ENCODE results near the gene XDH.

The XDH gene

GRCh38 chr2:31324016-31324633 lies 90.4 kb downstream of the XDH start:
- Histone ChIP-seq H3K4me2 (ENCODE audit: low read length) (no peak overlapping the region), H3K79me2 (ENCODE audit: control insufficient read depth, low read length) (no peaks in the 10 kb centered on the region), H3K4me3 (ENCODE audit: low read length) (no peak overlapping the region), H3K36me3 (ENCODE audit: control insufficient read depth, low read length) (no peaks in the 10 kb centered on the region), H3K9me2 (replicated peaks; ENCODE audit: control insufficient read depth, low read length) (no peaks in the 10 kb centered on the region), H3K27ac (ENCODE audit: low read depth, low read length) (no peak overlapping the region), H3K9me3 (ENCODE audit: control insufficient read depth, insufficient read depth, low read length) (no peaks in the 10 kb centered on the region), H3K27me3 (ENCODE audit: control insufficient read depth, low read length) (peaks cover 17% of the 10 kb centered on the region), H3K4me1 (ENCODE audit: control insufficient read depth, low read length) (peaks cover 3% of the 10 kb centered on the region; the same call in 1 of the 2 replicates), H4K20me1 (ENCODE audit: control insufficient read depth, insufficient read depth, low read depth, low read length) (no peaks in the 10 kb centered on the region), H3F3A (ENCODE audit: control insufficient read depth, insufficient read depth) (no peaks in the 10 kb centered on the region)
- TF ChIP-seq EZH2phosphoT487 (IDR thresholded peaks at IDR 0.05; ENCODE audit: borderline replicate concordance, low read length) (no peak), CTCF (IDR thresholded peaks at IDR 0.05; ENCODE audit: low read depth, low read length, poor library complexity, severe bottlenecking) (no peak)

- H3K4me3 ChIP-seq (ENCODE audit: low read length) = no peak overlapping the region
- H3K27ac ChIP-seq (ENCODE audit: low read depth, low read length) = no peak overlapping the region
- peaks cover 17% of the 10 kb centered on the region for H3K27me3 ChIP-seq (ENCODE audit: control insufficient read depth, low read length)
- H3K36me3 ChIP-seq (ENCODE audit: control insufficient read depth, low read length) = no peaks in the 10 kb centered on the region
- no peaks in the 10 kb centered on the region for H3F3A ChIP-seq (ENCODE audit: control insufficient read depth, insufficient read depth)
- H3K9me2 ChIP-seq (replicated peaks; ENCODE audit: control insufficient read depth, low read length) = no peaks in the 10 kb centered on the region
- H3K79me2 ChIP-seq (ENCODE audit: control insufficient read depth, low read length) = no peaks in the 10 kb centered on the region
- TF ChIP-seq CTCF (IDR thresholded peaks at IDR 0.05; ENCODE audit: low read depth, low read length, poor library complexity, severe bottlenecking) (no peak), EZH2phosphoT487 (IDR thresholded peaks at IDR 0.05; ENCODE audit: borderline replicate concordance, low read length) (no peak)
- H3K4me2 ChIP-seq (ENCODE audit: low read length) = no peak overlapping the region
- no peaks in the 10 kb centered on the region for H3K9me3 ChIP-seq (ENCODE audit: control insufficient read depth, insufficient read depth, low read length)
- H4K20me1 ChIP-seq (ENCODE audit: control insufficient read depth, insufficient read depth, low read depth, low read length) = no peaks in the 10 kb centered on the region
- H3K4me1 ChIP-seq (ENCODE audit: control insufficient read depth, low read length) = peaks cover 12% of the 10 kb centered on the region
These were observed 92.2 kb downstream of the XDH start for GRCh38 chr2:31322371-31322770.

- H3K9me3 ChIP-seq (ENCODE audit: control insufficient read depth, insufficient read depth, low read length) = no peaks in the 10 kb centered on the region
- no peak for TF ChIP-seq EZH2phosphoT487 (IDR thresholded peaks at IDR 0.05; ENCODE audit: borderline replicate concordance, low read length)
- no peak for TF ChIP-seq CTCF (IDR thresholded peaks at IDR 0.05; ENCODE audit: low read depth, low read length, poor library complexity, severe bottlenecking)
- H3F3A ChIP-seq (ENCODE audit: control insufficient read depth, insufficient read depth) = no peaks in the 10 kb centered on the region
- no peak overlapping the region for H3K4me2 ChIP-seq (ENCODE audit: low read length)
- no peak overlapping the region for H3K27ac ChIP-seq (ENCODE audit: low read depth, low read length)
- H4K20me1 ChIP-seq (ENCODE audit: control insufficient read depth, insufficient read depth, low read depth, low read length) = no peaks in the 10 kb centered on the region
- no peaks in the 10 kb centered on the region for H3K36me3 ChIP-seq (ENCODE audit: control insufficient read depth, low read length)
- H3K4me3 ChIP-seq (ENCODE audit: low read length) = no peak overlapping the region
- H3K27me3 ChIP-seq (ENCODE audit: control insufficient read depth, low read length) = peaks cover 10% of the 10 kb centered on the region
- H3K79me2 ChIP-seq (ENCODE audit: control insufficient read depth, low read length) = no peaks in the 10 kb centered on the region
- peaks cover 12% of the 10 kb centered on the region for H3K4me1 ChIP-seq (ENCODE audit: control insufficient read depth, low read length)
- no peaks in the 10 kb centered on the region for H3K9me2 ChIP-seq (replicated peaks; ENCODE audit: control insufficient read depth, low read length)
These were observed 95.0 kb downstream of the XDH start for GRCh38 chr2:31319406-31320175.

Data from DOHH2 (cell line).